GM12878 (cell line): ENCODE results near the gene SCT. TPM values are rescaled to one million over a fixed set of nuclear protein-coding genes. Genes with fewer than 3 reads are reported as not detected.

Experiments used
- ATAC-seq: fragments of 200-7000 bp; cut with Tn5 transposase; 3 replicates; pipeline ENCODE4 v1.9.1; 2020; ENCODE audit warnings: mild to moderate bottlenecking, moderate library complexity
- BruUV-seq: library from RNA; stranded (reverse); fragments of 400-500 nt; replicated peaks from 2 replicates; lab custom pipeline; 2021; lab: Mats Ljungman, UMichigan
- CTCF ChIA-PET: fragments of 300-600 bp; sonication (Branson Sonifier 250); formaldehyde crosslinking; extraction: SDS; loops from one replicate; lab custom pipeline; 2021; ENCODE audit warnings: inconsistent platforms; lab: Yijun Ruan, JAX
- POLR2A ChIA-PET: fragments of 350-600 bp; formaldehyde crosslinking; extraction: SDS; loops from one replicate; lab custom pipeline; 2021; ENCODE audit warnings: inconsistent platforms; lab: Charles Lee
- RAD21 ChIA-PET: fragments of 300-600 bp; sonication (Branson Sonifier 250); formaldehyde crosslinking; loops from one replicate; lab custom pipeline; 2023; ENCODE audit warnings: antibody characterized with exemption; ENCODE audit not compliant: unreplicated experiment; lab: Charles Lee
- SMC1A ChIA-PET: fragments of 300-600 bp; sonication (Branson Sonifier 250); formaldehyde crosslinking; loops from one replicate; lab custom pipeline; 2023; ENCODE audit not compliant: unreplicated experiment, uncharacterized antibody; lab: Charles Lee
- DNase-seq: peaks from one replicate; pipeline ENCODE4 v3.0.0-alpha.2; 2011; ENCODE audit warnings: low read depth, low spot score
- FAIRE-seq: peaks from 3 replicates; lab custom pipeline; 2011; peaks lifted over from hg19 to GRCh38; lab: Jason Lieb, UNC
- H2AFZ ChIP-seq: 2 replicates; pipeline ENCODE4 v1.6.0; 2011; ENCODE audit warnings: low read depth, low read length, control low read depth; ENCODE audit not compliant: control insufficient read depth
- H3K27ac ChIP-seq: 2 replicates; pipeline ENCODE4 v1.5.1; 2011; ENCODE audit warnings: control low read depth; ENCODE audit not compliant: control insufficient read depth, insufficient read depth
- H3K27me3 ChIP-seq, 2 experiments: replicated peaks in 1 of 2; 2 replicates each; pipeline versions ENCODE4 v1.6.0 to v1.6.1; 2011; ENCODE audit warnings: low read length in 1 of 2; ENCODE audit not compliant: control insufficient read depth in 2 of 2, insufficient read depth in 2 of 2
- H3K36me3 ChIP-seq, 2 experiments: 2 replicates each; pipeline ENCODE4 v1.5.1; 2011; ENCODE audit warnings: low read length in 1 of 2; ENCODE audit not compliant: control insufficient read depth in 2 of 2, insufficient read depth in 2 of 2
- H3K4me1 ChIP-seq: 2 replicates; pipeline ENCODE4 v1.6.1; 2011; ENCODE audit warnings: mild to moderate bottlenecking, low read length, moderate library complexity, mixed read lengths; ENCODE audit not compliant: control insufficient read depth, insufficient read depth
- H3K4me2 ChIP-seq: 2 replicates; pipeline ENCODE4 v1.6.0; 2011; ENCODE audit warnings: control low read depth; ENCODE audit not compliant: control insufficient read depth, insufficient read depth
- H3K4me3 ChIP-seq: fragments of 200-600 bp; sonication (generic); 2 replicates; pipeline ENCODE4 v1.5.1; 2016
- H3K79me2 ChIP-seq: 2 replicates; pipeline ENCODE4 v1.6.0; 2011; ENCODE audit warnings: low read length; ENCODE audit not compliant: control insufficient read depth, insufficient read depth
- H3K9ac ChIP-seq: 2 replicates; pipeline ENCODE4 v1.8.0; 2011; ENCODE audit warnings: low read length, control low read depth, mixed read lengths; ENCODE audit not compliant: control insufficient read depth, insufficient read depth
- H3K9me3 ChIP-seq: replicated peaks from 3 replicates; pipeline ENCODE4 v1.5.1; 2011; ENCODE audit warnings: mild to moderate bottlenecking, low read length; ENCODE audit not compliant: control insufficient read depth, insufficient read depth
- H4K20me1 ChIP-seq: 2 replicates; pipeline ENCODE4 v1.6.0; 2011; ENCODE audit not compliant: control insufficient read depth, insufficient read depth
- CHD4 ChIP-seq: fragments of 200-600 bp; sonication (generic); IDR thresholded peaks from 2 replicates; pipeline ENCODE4 v1.6.1; 2016; ENCODE audit warnings: mild to moderate bottlenecking
- KDM1A ChIP-seq: fragments of 200-600 bp; sonication (generic); IDR thresholded peaks from 2 replicates; pipeline ENCODE4 v1.6.1; 2016; ENCODE audit warnings: borderline replicate concordance
- MAX ChIP-seq: IDR thresholded peaks from 2 replicates; pipeline ENCODE4 v1.6.1; 2012; ENCODE audit warnings: low read depth, low read length, improper control_type of control experiment
- MXI1 ChIP-seq: fragments of 150-350 bp; IDR thresholded peaks from 2 replicates; pipeline ENCODE4 v1.6.1; 2011; ENCODE audit warnings: low read depth, mild to moderate bottlenecking, inconsistent platforms, low read length, improper control_type of control experiment
- NR2F1 ChIP-seq: fragments of 450-650 bp; conservative IDR thresholded peaks from 2 replicates; pipeline ENCODE4 v1.6.1; 2017; ENCODE audit warnings: mild to moderate bottlenecking
- PBX3 ChIP-seq: IDR thresholded peaks from 2 replicates; pipeline ENCODE4 v1.6.1; 2011; ENCODE audit warnings: mild to moderate bottlenecking, low read depth, low read length, moderate library complexity; ENCODE audit not compliant: insufficient replicate concordance
- RAD51 ChIP-seq: fragments of 450-650 bp; IDR thresholded peaks from 2 replicates; pipeline ENCODE4 v1.6.1; 2016; ENCODE audit warnings: moderate library complexity, mild to moderate bottlenecking, inconsistent platforms
- RB1 ChIP-seq: fragments of 450-650 bp; formaldehyde crosslinking; IDR thresholded peaks from 2 replicates; pipeline ENCODE4 v1.6.1; 2017; ENCODE audit warnings: mild to moderate bottlenecking, borderline replicate concordance
- REST ChIP-seq: IDR thresholded peaks from 2 replicates; pipeline ENCODE4 v1.6.1; 2012; ENCODE audit warnings: mild to moderate bottlenecking, low read depth, low read length
- SMC3 ChIP-seq: IDR thresholded peaks from 2 replicates; pipeline ENCODE4 v1.6.1; 2011; ENCODE audit warnings: low read length, improper control_type of control experiment, borderline replicate concordance
- SREBF1 ChIP-seq: IDR thresholded peaks from 2 replicates; pipeline ENCODE4 v1.6.1; 2012; ENCODE audit warnings: mild to moderate bottlenecking, low read length
- TARDBP ChIP-seq: IDR thresholded peaks from 2 replicates; pipeline ENCODE4 v1.6.1; 2016; ENCODE audit warnings: borderline replicate concordance
- YY1 ChIP-seq: IDR thresholded peaks from 2 replicates; pipeline ENCODE4 v1.6.1; 2011; ENCODE audit warnings: low read depth, mild to moderate bottlenecking, low read length
- ZBTB40 ChIP-seq: fragments of 450-650 bp; IDR thresholded peaks from 2 replicates; pipeline ENCODE4 v1.6.1; 2016; ENCODE audit warnings: mild to moderate bottlenecking, moderate library complexity, borderline replicate concordance
- ZNF622 ChIP-seq: fragments of 450-650 bp; IDR thresholded peaks from 2 replicates; pipeline ENCODE4 v1.6.1; 2017; ENCODE audit warnings: mild to moderate bottlenecking, inconsistent platforms
- WGBS: methylation state at CpG from one replicate; pipeline ENCODE4 v1.1.6; 2016; ENCODE audit warnings: low lambda C conversion rate; ENCODE audit not compliant: insufficient replicate concordance, insufficient coverage; ENCODE audit errors: missing lambda C conversion rate; 5-methylcytosine and 5-hydroxymethylcytosine counted together
- in situ Hi-C: fragments of 300-500 bp; cut with MboI; formaldehyde crosslinking; loops from 9 replicates; pipeline ENCODE4 v1.14.3; 2018; ENCODE audit warnings: mixed read lengths
- intact Hi-C: fragments of 100-400 bp; cut with micrococcal nuclease; formaldehyde crosslinking; loops from one replicate; pipeline ENCODE4 v1.14.2; 2022; ENCODE audit not compliant: unreplicated experiment
- polyA plus RNA-seq, 11 experiments: library from polyadenylated mRNA; depleted of rRNA in 4 of 11; unstranded in 6 of 11; stranded (reverse) in 5 of 11; fragments of >200 nt; fragmentation: Nextera tagmentation in 4 of 11; fragmentation: Illumina TruSeq in 1 of 11; extraction: Ambion mirVana in 4 of 11; extraction: Trizol in 1 of 11; gene quantifications; 1 replicate in 1 of 11; 2 replicates in 10 of 11; pipeline versions ENCODE4 v1.2.1 to v1.2.3, GENCODE V29; 2011 to 2016; ENCODE audit warnings: inconsistent platforms in 2 of 11, missing spikeins in 2 of 11, low read depth in 1 of 11
- total RNA-seq, 4 experiments: library from RNA; depleted of rRNA in 3 of 4; stranded (reverse); fragments of >200 nt in 3 of 4; fragmentation: Illumina TruSeq in 1 of 4; extraction: Trizol in 1 of 4; gene quantifications; 2 replicates each; pipeline versions ENCODE4 v1.2.1 to v1.2.3, GENCODE V29; 2013 to 2021

SCT gene
- total and polyA plus RNA-seq, 10 of the 15 experiments (the other 5 are each of a cell fraction or from before 2014, with no cell fraction given), result not detected

- ChIA-PET SMC1A (interaction anchor here (1.0 to 1.9 kb wide), 2 partner anchors 59 to 64 kb away, joined by 5 to 8 read pairs; no protein-coding TSS in a partner anchor), POLR2A (no interaction called here), RAD21 (interaction anchor here (0.6 to 3.1 kb wide), 3 partner anchors 59 to 106 kb away, joined by 3 to 15 read pairs (median 10); no protein-coding TSS in a partner anchor), CTCF (interaction anchor here (0.9 to 9.5 kb wide), 7 partner anchors 11 to 62 kb away, joined by 3 to 91 read pairs (median 4); no protein-coding TSS in a partner anchor)
- WGBS, result 55% methylated on average over 15 of the region's 15 CpGs
- H3K36me3 ChIP-seq, result peaks cover 8 to 17% of the 10 kb centered on the region in 2 experiments; a peak in 3 of 4 replicates
- H3K4me2 ChIP-seq, result no peak overlapping the region
- no peaks in the 10 kb centered on the region for H3K79me2 ChIP-seq
- H3K4me3 ChIP-seq, result no peak overlapping the region
- intact Hi-C loops, result loop anchor here (2.0 kb wide), 1 partner anchor 60 kb away; no protein-coding TSS in a partner anchor
- in situ Hi-C loops, result loop anchor here (10.0 kb wide), 1 partner anchor 62 kb away; no protein-coding TSS in a partner anchor
- FAIRE-seq (no peak), ATAC-seq (peak; percentile 96), DNase-seq (no peak)
- H3K9ac ChIP-seq, result no peak overlapping the region
- H3K27me3 ChIP-seq, result no peaks in the 10 kb centered on the region
- BruUV-seq, result no TSS peak
- H2AFZ ChIP-seq, result no peak overlapping the region
- H3K4me1 ChIP-seq, result peaks cover 13% of the 10 kb centered on the region
- no peaks in the 10 kb centered on the region for H3K9me3 ChIP-seq
- no peaks in the 10 kb centered on the region for H4K20me1 ChIP-seq
- H3K27ac ChIP-seq, result no peak overlapping the region
- TF ChIP-seq NR2F1 (peak; percentile 78), SMC3 (peak; percentile 84), KDM1A (no peak), ZBTB40 (no peak), RAD51 (no peak), RB1 (0 out of 2 replicates have a peak, but pooled peaks have one; percentile 40), CHD4 (no peak), REST (no peak), PBX3 (no peak), MAX (0 out of 2 replicates have a peak, but pooled peaks have one; percentile 38), SREBF1 (no peak), MXI1 (no peak), YY1 (peak; percentile 62), TARDBP (no peak), ZNF622 (no peak)
Measured at GRCh38 chr11:662689-663274, 35.8 kb upstream of the SCT start.
